AG08396 (cell line): ENCODE results near the gene KIF4A.
"Not testable (repeated sequence)": the region's sequence is repeated elsewhere in the genome, so short reads cannot be mapped to it uniquely, and the experiment has no call there.

ENCODE experiments used
- DNase-seq: peaks from one replicate; pipeline ENCODE4 v3.0.0; 2012; ENCODE audit warnings: low spot score, mixed read lengths

KIF4A gene

DNA sequence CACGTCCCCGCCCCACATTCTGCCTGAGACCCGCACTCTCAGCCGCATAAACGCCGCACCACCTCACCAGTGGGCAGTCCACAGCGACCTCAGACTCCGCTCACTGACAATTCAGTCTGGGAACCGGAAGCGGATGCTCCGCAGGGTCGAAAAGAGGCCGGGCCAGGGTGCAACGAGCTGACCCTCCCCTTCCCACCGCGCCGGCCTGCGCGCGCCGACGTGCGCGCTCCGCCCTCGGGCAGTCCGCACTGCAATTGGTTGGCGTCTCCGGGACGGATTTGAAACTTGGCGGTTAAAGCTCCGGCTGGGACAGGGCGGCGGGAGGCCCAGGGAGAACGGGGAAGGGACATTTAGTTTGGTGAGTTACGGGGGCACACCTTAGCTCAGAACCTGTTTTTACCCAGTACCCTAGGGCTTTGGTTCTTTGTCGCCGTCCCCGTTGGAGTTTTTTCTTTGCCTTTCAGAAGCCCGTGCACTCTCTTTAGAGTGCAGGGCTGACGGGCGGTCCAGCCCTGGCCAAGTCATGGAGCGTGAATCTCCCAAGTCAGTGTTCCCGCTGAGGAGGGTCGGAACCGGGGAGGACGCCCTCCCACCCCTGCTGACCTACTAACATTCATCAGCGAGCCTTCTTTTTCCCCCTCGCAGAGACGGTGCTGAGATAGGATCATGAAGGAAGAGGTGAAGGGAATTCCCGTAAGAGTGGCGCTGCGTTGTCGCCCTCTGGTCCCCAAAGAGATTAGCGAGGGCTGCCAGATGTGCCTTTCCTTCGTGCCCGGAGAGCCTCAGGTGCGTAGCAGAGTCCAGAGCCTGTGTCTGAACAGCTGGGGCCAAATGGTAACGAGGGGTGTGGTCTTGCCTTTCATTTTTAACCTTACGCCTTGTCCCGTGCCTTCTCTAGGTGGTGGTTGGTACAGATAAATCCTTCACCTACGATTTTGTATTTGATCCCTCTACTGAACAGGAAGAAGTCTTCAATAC is at the start of gene KIF4A, which contains the start of gene PDZD11:
TSS of gene KIF4A (plus strand) at position 312 of the 978 bp plus-strand sequence. CDS start at position 667, 355 bp downstream.
TSS of gene PDZD11 (minus strand) at position 135 of the 978 bp plus-strand sequence. CDS start 586 bp downstream, outside the sequence.
- peak; percentile 94 for DNase-seq

DNA sequence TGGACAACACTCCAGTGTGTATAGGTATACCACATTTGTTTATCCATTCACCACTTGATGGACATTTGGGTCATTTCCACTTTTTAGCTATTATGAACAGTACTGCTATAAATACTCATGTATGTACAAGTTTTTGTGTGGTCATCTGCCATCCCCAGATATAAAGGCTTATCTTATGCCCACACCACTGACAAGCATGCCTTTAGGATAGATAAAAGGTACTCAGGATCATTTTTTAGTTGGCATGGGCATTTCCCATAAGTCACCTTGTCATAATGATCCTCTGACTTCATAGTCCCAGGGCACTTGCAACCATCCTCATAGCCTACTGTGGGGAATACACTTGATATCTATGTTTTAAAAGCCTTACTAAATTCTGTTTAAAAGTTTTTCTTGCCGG is 49.2 kb upstream of the KIF4A start:
- DNase-seq: no peak

GRCh38 chrX:70241501-70241900 is 48.4 kb upstream of the KIF4A start:
- DNase-seq: no peak

GRCh38 chrX:70243601-70244000 is 46.3 kb upstream of the KIF4A start:
- not testable (repeated sequence) for DNase-seq

DNA sequence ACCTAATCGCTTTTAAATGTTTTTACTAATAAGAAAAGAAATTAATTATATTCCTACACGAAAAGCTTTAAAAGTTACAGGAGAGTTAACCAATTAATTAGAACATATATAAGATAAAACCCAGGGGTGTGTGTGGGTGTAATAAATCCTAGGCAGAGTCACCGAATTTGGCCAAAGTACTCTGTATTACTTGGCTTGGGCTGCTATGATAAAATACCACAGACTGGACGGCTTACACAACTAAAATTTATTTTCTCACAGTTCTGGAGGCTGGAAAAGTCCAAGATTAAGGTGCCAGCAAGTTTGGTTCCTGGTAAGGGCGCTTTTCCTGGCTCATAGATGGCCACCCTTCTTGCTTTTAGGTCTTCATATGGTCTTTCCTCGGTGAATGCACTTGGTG is 45.0 kb upstream of the KIF4A start:
- DNase-seq: no peak

GRCh38 chrX:70247252-70247651 is 42.7 kb upstream of the KIF4A start:
- DNase-seq: no peak

- DNase-seq: no peak
These were observed 37.4 kb upstream of the KIF4A start for GRCh38 chrX:70252491-70252890.

DNA sequence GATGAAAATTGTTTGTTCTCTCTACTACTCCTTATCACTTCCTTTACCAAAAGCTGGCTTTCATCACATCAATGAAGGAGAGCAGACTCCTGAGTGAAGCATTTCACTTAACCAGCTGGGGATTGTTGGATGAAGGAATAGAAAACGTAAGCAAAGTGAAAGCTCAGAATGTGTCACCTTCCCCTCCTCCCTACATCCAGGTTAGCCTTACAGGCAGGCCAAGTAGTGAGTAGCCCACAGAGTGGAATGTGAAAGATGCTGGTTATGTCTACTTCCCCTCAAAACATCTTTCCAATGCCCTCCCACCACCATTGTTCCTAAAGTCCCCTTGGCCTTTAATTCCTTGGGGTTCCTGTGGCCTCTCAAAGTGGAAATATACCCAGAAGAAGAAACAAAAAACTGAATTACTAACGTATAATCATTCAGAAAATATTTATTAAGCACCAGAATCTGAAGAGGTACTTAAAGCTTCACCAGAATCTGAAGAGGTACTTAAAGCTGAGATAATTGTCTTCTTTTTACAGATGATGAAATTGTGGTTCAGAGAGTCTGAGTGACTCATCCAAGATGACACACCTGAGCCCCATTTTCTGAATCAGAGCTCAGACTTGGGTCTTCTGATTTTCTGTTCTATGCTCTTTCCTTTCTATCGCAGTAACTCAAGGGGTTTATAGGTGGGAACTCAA is 36.4 kb upstream of the KIF4A start:
- DNase-seq: no peak

GRCh38 chrX:70254063-70254400 is 35.9 kb upstream of the KIF4A start:
- DNase-seq: no peak

DNA sequence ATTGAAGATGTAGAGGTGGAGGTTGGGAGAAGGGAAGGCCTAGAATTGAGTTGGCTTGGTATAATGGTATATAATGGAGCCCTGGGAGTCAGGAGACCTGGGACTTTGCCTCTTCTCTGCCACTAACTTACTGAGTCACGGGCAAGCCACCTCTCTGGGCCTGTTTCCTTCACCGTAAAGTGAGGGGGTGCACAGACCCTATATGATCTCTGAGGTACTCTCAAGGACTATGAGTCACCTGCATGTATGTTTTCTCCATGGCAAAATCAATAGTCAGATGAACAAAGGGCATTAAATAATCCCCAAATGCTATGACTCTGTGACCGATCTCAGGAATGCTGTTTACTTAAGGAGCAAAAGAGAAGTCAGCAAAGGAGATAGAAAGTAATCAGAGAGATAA is 35.0 kb upstream of the KIF4A start:
- DNase-seq: no peak

- no peak for DNase-seq
These were observed 34.5 kb upstream of the KIF4A start for GRCh38 chrX:70255452-70255851.

GRCh38 chrX:70257423-70258288 is 32.2 kb upstream of the KIF4A start:
- DNase-seq: no peak

GRCh38 chrX:70260104-70260503 is 29.8 kb upstream of the KIF4A start, which contains the start of gene P2RY4:
Gene P2RY4, minus strand, starts transcription at chrX:70260204. Its CDS starts 580 bp downstream, at chrX:70259624.
- DNase-seq: no peak

DNA sequence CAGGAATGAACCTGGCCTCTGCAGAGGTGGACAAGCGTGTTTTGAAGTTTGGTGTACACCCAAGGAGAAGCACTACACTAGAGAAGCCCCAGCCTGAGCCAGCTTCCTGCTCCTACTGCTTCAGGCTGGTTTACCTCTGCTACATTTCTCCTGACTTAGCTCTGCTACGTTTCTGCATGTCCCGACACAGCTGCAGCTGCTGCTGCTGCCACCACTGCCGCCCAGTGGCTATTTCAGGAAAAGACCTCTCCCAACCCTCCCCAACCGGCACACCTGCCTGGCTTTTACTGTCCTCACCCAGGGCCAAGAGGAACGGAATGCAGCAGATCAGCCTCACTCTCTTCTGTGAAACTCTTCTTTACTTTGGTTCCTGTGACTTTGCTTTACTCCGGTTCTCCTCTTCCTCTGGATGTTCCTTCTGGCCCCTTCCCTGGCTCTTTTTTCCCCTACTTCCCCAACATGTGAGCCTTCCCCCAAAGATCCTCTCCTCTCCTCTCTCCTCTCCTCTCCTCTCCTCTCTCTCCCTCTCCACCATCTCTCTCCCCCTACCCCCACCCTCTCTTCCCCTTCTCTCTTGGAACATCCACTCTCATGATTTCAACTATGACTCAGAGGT is 26.8 kb upstream of the KIF4A start:
- peak; percentile 36 for DNase-seq

DNA sequence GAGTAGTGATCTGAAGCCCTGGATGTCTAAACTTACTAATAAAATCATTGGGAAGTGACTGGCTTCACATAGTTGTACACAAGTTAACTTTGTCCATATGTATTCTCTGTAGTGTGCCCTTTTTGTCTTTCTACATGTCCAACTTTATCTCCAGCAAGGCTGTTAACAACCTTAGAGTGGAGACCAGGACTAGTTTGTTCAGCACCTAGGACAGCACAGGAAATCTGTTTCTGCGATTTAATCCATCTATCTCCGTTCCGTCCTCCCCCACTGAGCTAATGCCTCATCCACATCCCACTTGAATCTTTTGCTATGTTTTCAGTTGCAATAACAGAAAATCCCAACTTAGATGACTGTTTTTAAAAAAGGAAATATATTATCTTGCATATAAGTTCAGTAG is 25.1 kb upstream of the KIF4A start:
- no peak for DNase-seq

DNA sequence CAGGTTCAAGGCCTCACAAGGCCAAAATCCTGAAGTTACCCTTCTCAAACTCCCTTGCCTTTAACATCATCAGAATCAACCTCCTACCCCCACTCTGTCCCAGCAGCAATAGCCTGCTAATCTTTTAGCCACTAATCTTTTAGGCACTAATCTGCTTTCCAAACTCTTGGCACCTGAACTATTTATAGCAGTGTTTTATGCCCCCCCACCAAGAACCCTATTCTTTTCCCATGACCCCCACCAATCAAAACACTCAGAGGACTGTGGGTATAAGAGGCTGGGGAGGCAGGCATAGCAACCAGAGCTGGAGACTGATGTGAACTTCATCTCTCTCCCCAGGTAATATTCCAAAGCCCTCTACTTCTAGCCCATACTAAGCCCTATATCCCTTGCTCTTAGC is 21.9 kb upstream of the KIF4A start, which contains the start of gene ARR3:
TSS of gene ARR3 (plus strand) at position 301 of the 400 bp plus-strand sequence. CDS start 1,052 bp downstream, outside the sequence.
- DNase-seq: no peak

GRCh38 chrX:70274029-70274428 is 15.9 kb upstream of the KIF4A start:
- not testable (repeated sequence) for DNase-seq

- no peak for DNase-seq
These were observed 10.8 kb upstream of the KIF4A start for GRCh38 chrX:70279081-70279480.

DNA sequence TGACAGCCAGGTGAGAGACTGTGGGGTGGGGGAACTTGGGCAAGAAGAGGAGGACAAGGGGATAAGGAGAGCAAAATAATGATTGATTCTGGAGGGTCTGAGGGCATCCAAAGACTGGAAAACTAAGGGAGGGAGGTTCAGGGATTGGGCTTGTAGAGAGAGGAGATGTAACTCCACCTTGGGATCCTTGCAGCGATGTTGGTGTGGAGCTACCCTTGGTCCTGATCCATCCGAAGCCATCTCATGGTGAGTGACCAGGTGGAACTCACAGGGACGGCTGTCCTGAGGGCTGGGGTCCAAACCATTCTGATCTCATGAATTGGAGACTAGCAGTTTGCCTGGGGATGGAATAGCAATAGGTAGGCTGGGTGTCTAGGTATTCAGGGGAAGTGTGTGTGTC is 9.3 kb upstream of the KIF4A start:
- DNase-seq: no peak

- DNase-seq: no peak
These were observed 8.0 kb upstream of the KIF4A start, which contains the start of gene RAB41 for GRCh38 chrX:70281951-70282350. Gene RAB41, plus strand, starts transcription at chrX:70282172. Its CDS starts 46 bp downstream, at chrX:70282218.

GRCh38 chrX:70289168-70289792 is 624 bp upstream of the KIF4A start:
- peak; percentile 28 for DNase-seq
